Activated CD8-positive, alpha-beta memory T cell treated with anti-CD3 and anti-CD28 coated beads for 36 hours (primary cell): Measurements from ENCODE around the gene RPS6KB2. TPM values are rescaled to one million over a fixed set of nuclear protein-coding genes. Genes with fewer than 3 reads are reported as not detected.

ENCODE experiments used
- CTCF ChIA-PET: fragments of 350-600 bp; sonication (Branson Sonifier 250); formaldehyde crosslinking; loops from one replicate; lab custom pipeline; 2021; ENCODE audit warnings: antibody characterized with exemption; lab: Charles Lee
- POLR2A ChIA-PET: fragments of 350-600 bp; sonication (Branson Sonifier 250); formaldehyde crosslinking; loops from one replicate; lab custom pipeline; 2021; ENCODE audit warnings: antibody characterized with exemption; lab: Charles Lee
- total RNA-seq, 2 experiments: library from RNA; stranded (reverse); gene quantifications; one replicate each; pipeline ENCODE4 v1.2.3, GENCODE V29; 2021

Gene RPS6KB2
- total RNA-seq, 2 experiments from 2014 or later, result 82.8 to 85.6 TPM

DNA sequence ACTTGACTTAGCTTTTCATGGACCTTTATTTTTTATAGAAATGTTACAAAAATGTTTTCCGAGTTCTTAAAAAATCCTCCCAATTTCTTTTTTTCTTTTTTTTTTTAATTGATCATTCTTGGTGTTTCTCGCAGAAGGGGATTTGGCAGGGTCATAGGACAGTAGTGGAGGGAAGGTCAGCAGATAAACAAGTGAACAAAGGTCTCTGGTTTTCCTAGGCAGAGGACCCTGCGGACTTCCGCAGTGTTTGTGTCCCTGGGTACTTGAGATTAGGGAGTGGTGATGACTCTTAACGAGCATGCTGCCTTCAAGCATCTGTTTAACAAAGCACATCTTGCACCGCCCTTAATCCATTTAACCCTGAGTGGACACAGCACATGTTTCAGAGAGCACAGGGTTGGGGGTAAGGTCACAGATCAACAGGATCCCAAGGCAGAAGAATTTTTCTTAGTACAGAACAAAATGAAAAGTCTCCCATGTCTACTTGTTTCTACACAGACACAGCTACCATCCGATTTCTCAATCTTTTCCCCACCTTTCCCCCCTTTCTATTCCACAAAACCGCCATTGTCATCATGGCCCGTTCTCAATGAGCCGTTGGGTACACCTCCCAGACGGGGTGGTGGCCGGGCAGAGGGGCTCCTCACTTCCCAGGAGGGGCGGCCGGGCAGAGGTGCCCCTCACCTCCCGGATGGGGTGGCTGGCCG is 49.2 kb downstream of the RPS6KB2 start:
- POLR2A ChIA-PET, result interaction anchor here (0.7 kb wide), 1 partner anchor 39 kb away, joined by 12 read pairs; no protein-coding TSS in a partner anchor
- CTCF ChIA-PET, result interaction anchor here (1.4 kb wide), 1 partner anchor 12 kb away, joined by 3 read pairs; no protein-coding TSS in a partner anchor

DNA sequence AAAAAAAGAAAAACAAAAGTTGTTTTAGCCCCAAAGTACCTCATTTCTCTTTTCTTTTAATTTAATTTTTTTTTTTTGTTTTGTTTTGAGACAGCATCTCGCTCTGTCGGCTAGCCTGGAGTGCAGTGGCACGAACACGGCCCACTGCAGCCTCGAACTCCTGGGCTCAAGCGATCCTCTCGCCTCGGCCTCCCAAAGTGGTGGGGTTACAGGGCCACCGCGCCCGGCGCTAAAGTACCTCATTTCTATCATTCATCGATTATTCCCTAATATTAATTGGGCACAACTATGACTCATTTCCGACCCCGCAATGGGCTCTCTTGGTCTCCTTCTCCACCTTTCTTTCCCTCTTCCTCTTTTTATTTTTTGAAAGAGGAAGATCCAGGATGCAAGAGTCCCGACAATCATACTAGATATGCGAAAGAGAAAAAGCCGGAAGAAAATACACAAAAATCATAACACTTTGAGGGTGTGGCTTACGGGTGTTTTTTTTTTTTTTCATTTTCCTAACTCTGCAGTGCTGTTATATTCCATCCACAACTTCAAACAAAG is 54.1 kb downstream of the RPS6KB2 start:
- CTCF ChIA-PET, result interaction anchor here (0.7 to 1.4 kb wide), 4 partner anchors 10 to 43 kb away, joined by 3 to 5 read pairs (median 4); partner anchors contain the start of gene CDK2AP2
- POLR2A ChIA-PET, result interaction anchor here (1.1 to 7.0 kb wide), 3 partner anchors 14 to 62 kb away, joined by 4 to 79 read pairs (median 4); partner anchors contain the start of genes PTPRCAP and TMEM134

DNA sequence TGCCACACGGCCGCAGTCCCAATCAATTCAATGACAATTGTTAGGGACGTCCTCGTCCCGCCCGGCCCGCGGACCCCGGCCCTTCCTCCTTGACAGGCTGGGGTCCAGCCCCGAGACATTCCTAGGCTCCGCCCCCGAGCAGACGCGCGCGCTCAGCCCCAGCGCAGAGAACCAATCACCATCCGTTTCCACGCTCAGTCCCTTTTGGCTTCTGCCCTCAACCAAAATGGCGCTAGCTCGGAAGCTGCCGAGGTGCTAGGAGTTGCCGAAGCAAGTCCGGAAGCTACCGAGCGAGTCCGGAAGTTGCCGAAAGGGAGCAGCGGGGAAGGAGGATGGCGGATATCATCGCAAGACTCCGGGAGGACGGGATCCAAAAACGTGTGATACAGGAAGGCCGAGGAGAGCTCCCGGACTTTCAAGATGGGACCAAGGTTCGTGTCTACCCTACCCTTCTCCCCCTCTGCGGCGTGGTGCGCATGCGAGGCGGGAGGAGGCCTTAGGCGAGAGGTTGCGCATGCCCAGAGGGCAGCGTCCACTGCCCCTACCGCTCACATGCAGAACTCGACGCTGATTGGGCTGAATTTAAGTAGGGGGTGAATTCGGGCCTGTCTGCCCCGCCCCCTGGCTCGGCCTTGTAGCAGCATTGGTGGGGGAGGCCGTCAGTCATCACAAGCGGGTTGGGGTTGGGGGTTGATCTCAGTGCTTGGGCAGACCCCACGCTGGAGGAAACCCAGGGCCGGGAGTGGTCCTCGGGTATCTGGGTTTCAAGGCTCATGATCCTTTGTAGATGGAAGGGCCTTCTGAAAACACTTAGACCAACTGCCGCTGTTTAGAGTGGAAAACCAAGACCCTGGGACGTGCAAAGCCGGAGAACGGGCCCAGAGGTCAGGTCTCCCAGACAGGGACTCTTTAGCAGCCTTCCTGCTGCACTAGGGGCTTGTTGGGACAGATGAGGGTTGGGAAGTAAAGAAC is 54.8 kb downstream of the RPS6KB2 start, which contains the start of gene AIP:
Gene AIP (plus strand): TSS at position 200 of the 972 bp plus-strand sequence. CDS start 133 bp downstream, at position 333.
- ChIA-PET CTCF (interaction anchor here (0.7 to 1.5 kb wide), 5 partner anchors 9 to 70 kb away, joined by 3 to 5 read pairs (median 4); partner anchors contain the start of gene CDK2AP2), POLR2A (interaction anchor here (0.6 to 7.0 kb wide), 5 partner anchors 14 to 82 kb away, joined by 4 to 79 read pairs (median 6); partner anchors contain the start of genes PPP1CA, PTPRCAP and TMEM134)

DNA sequence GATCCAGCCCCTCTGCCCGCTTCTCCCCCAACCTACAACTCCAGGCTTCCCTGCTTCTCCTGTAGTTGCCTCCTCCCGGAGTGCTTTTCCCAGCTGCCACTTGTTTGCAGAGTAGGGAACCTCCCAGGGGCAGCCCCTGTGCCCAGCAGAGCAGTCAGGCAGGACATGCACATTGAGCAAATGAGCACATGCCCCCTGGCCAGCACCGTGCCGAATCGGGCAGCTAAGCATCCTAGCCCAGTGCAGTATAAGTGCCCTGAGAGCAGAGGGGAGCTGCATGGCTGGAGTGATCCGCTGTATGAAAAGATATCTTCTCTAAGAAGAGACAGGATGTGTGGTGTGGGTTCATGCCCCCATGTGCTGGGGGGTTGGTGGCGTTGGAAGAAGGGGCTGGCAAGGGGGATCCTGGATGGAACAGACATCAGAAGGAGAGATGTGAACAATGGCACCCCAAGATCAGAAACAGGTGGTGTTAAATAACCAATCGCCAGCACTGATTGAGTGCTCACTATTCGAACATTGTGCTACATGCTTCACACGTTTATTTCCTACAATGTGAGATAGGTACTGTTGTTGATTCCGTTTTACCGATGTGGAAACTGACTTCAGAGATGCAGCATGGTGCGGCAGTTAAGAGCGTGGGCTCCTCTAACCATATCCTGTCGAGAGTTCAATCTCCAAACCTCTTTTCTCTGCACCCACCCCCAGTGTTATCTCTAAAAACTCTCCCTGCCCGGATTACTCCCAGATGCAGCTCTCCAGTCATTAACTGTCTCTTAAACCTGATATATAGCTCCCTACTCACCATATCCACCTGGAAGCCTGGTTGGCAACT is 55.8 kb downstream of the RPS6KB2 start:
- ChIA-PET POLR2A (interaction anchor here (0.5 to 7.0 kb wide), 11 partner anchors 16 to 315 kb away, joined by 3 to 79 read pairs (median 4); partner anchors contain the start of genes PPP1CA and PTPRCAP), CTCF (interaction anchor here (1.0 to 1.5 kb wide), 3 partner anchors 8 to 71 kb away, joined by 3 to 5 read pairs (median 5); partner anchors contain the start of gene PTPRCAP)

DNA sequence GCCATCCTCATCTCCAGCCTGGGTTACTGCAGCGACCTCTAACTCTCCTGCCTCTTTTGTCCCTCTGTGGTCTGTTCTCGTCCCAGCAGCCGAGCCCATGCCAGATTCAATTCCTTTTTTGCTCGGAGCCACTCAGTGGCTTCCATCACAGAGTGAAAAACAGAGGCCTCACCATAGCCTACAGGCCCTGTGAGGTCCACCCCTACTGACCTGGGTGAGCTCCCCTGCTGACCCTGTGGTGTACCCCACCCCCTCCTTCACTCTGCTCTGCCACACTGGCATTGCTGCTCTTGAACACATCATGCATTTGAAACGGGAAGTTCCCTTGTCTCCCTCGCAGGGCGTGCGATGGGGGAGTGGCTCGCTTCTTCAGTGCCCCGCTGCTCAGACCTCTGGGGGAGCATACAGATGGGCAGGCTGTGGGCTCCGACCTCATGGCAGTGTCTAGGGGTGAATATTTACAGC is 56.6 kb downstream of the RPS6KB2 start:
- ChIA-PET CTCF (interaction anchor here (0.7 to 1.5 kb wide), 5 partner anchors 14 to 1975 kb away, joined by 3 to 5 read pairs (median 4); partner anchors contain the start of genes PPP1CA and PTPRCAP), POLR2A (interaction anchor here (0.7 to 7.0 kb wide), 6 partner anchors 17 to 245 kb away, joined by 3 to 79 read pairs (median 6); partner anchors contain the start of gene PTPRCAP)

Other genes starting within 250 kb of the RPS6KB2 start
- 100 to 1,000 TPM; 223 to 234 TPM for gene GRK2, start 162.0 kb upstream of the RPS6KB2 start, total RNA-seq
- gene ANKRD13D, start 139.2 kb upstream of the RPS6KB2 start, total RNA-seq, result 10 to 100 TPM; 76.2 to 77.4 TPM
- gene SSH3, start 125.0 kb upstream of the RPS6KB2 start, total RNA-seq, result 1 to 10 TPM; 6.1 to 7.6 TPM
- gene POLD4, start 74.9 kb upstream of the RPS6KB2 start, total RNA-seq, result 10 to 100 TPM; 31.3 to 31.7 TPM
- gene CLCF1, start 54.9 kb upstream of the RPS6KB2 start, total RNA-seq, result 1 to 10 TPM; 2.9 to 3.5 TPM
- 10 to 100 TPM; 35.2 to 37.4 TPM for gene RAD9A, start 36.5 kb upstream of the RPS6KB2 start, total RNA-seq
- 100 to 1,000 TPM; 308 to 323 TPM for gene PPP1CA, start 26.6 kb upstream of the RPS6KB2 start, total RNA-seq
- gene TBC1D10C, start 24.4 kb upstream of the RPS6KB2 start, total RNA-seq, result 100 to 1,000 TPM in 1 of 2 experiments, 10 to 100 TPM in 1; 98.1 to 103 TPM
- gene CARNS1, start 12.8 kb upstream of the RPS6KB2 start, total RNA-seq, result 1 to 10 TPM; 1.9 to 2.0 TPM
- 100 to 1,000 TPM; 147 to 151 TPM for gene PTPRCAP, start 9.2 kb downstream of the RPS6KB2 start, total RNA-seq
- gene CORO1B, start 15.0 kb downstream of the RPS6KB2 start, total RNA-seq, result 100 to 1,000 TPM; 140 to 148 TPM
- gene GPR152, start 24.2 kb downstream of the RPS6KB2 start, total RNA-seq, result not detected
- under 1 TPM in 1 of 2 experiments, not detected in 1; 0.23 TPM for gene CABP4, start 26.9 kb downstream of the RPS6KB2 start, total RNA-seq
- 10 to 100 TPM; 46.4 to 47.7 TPM for gene TMEM134, start 40.8 kb downstream of the RPS6KB2 start, total RNA-seq
- 100 to 1,000 TPM; 154 to 159 TPM for gene AIP, start 54.5 kb downstream of the RPS6KB2 start, total RNA-seq
- gene PITPNM1, start 76.9 kb downstream of the RPS6KB2 start, total RNA-seq, result 100 to 1,000 TPM; 102 to 104 TPM
- 10 to 100 TPM; 61.1 to 64.8 TPM for gene CDK2AP2, start 79.7 kb downstream of the RPS6KB2 start, total RNA-seq
- not detected for gene CABP2, start 95.0 kb downstream of the RPS6KB2 start, total RNA-seq
- 100 to 1,000 TPM; 471 to 491 TPM for gene GSTP1, start 155.3 kb downstream of the RPS6KB2 start, total RNA-seq
- 100 to 1,000 TPM; 315 to 317 TPM for gene NDUFV1, start 178.4 kb downstream of the RPS6KB2 start, total RNA-seq
- gene NUDT8, start 201.4 kb downstream of the RPS6KB2 start, total RNA-seq, result 10 to 100 TPM; 28.3 to 28.9 TPM
- not detected for gene TBX10, start 211.3 kb downstream of the RPS6KB2 start, total RNA-seq
- under 1 TPM; 0.21 to 0.50 TPM for gene ACY3, start 222.2 kb downstream of the RPS6KB2 start, total RNA-seq
- gene ALDH3B2, start 246.1 kb downstream of the RPS6KB2 start, total RNA-seq, result not detected